Central memory CD8-positive, alpha-beta T cell (primary cell): ENCODE data around the gene BRDT.

ENCODE experiments used
- ATAC-seq: fragments of 150-1000 bp; cut with Tn5 transposase; replicated peaks from 2 replicates; pipeline ENCODE4 v1.10.0; 2022; ENCODE audit warnings: mild to moderate bottlenecking, moderate FRiP score, moderate number of reproducible peaks; ENCODE audit not compliant: poor library complexity, severe bottlenecking; ENCODE audit errors: extremely low read depth
- DNase-seq, 2 donors: peaks; one replicate each; pipeline ENCODE4 v3.0.0; 2021; ENCODE audit warnings: low spot score in 2 of 2
- H3K27ac Mint-ChIP-seq: one replicate; pipeline ENCODE4 v1.8.0; 2022; ENCODE audit warnings: low read depth, mild to moderate bottlenecking, moderate library complexity, mixed read lengths
- H3K27me3 Mint-ChIP-seq: one replicate; pipeline ENCODE4 v1.8.0; 2022; ENCODE audit warnings: mixed read lengths
- H3K36me3 Mint-ChIP-seq: one replicate; pipeline ENCODE4 v1.8.0; 2022; ENCODE audit warnings: mild to moderate bottlenecking, moderate library complexity, mixed read lengths; ENCODE audit not compliant: insufficient read depth
- H3K4me1 Mint-ChIP-seq: one replicate; pipeline ENCODE4 v1.8.0; 2022; ENCODE audit warnings: mixed read lengths
- H3K4me3 Mint-ChIP-seq: one replicate; pipeline ENCODE4 v1.8.0; 2022; ENCODE audit warnings: mild to moderate bottlenecking, moderate library complexity, mixed read lengths
- H3K9me3 Mint-ChIP-seq: one replicate; pipeline ENCODE4 v1.8.0; 2022; ENCODE audit warnings: mixed read lengths

BRDT gene

GRCh38 chr1:91949356-91949699 is at the start of gene BRDT:
Gene BRDT (plus strand): TSS chr1:91949401. CDS start chr1:91962755, 13,354 bp downstream.
- Mint-ChIP-seq H3K36me3 (peaks cover 11% of the 10 kb centered on the region), H3K4me3 (peak within 1 kb of the TSS; percentile 76), H3K27ac (peak within 1 kb of the TSS; percentile 98), H3K27me3 (no peaks in the 10 kb centered on the region), H3K9me3 (no peaks in the 10 kb centered on the region), H3K4me1 (peaks cover 29% of the 10 kb centered on the region)
- DNase-seq (no peak), ATAC-seq (no peak)

DNA sequence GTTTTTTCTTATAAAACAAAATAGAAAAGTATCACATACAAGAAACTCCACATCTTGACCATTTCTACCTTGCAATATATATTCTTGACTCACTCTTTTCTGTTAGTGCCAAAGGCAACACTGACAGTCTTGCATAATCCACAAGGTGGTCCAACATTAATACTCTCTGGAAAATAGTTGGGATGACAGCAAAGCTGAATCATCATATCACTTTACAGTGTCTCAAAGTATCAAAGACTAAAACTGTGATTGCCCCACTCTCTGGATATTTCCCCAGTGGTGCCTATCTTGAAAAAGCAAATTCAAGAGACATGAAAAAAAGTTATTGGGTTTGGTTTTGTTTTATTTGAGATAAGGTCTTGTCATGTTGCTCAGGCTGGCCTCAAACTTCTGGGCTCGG is 48.6 kb upstream of the BRDT start:
- H3K27me3 Mint-ChIP-seq = no peaks in the 10 kb centered on the region
- H3K4me3 Mint-ChIP-seq = no peak overlapping the region
- no peaks in the 10 kb centered on the region for H3K9me3 Mint-ChIP-seq
- H3K4me1 Mint-ChIP-seq = peaks cover 9% of the 10 kb centered on the region
- no peak for ATAC-seq
- no peaks in the 10 kb centered on the region for H3K36me3 Mint-ChIP-seq
- no peak overlapping the region for H3K27ac Mint-ChIP-seq
- DNase-seq = no peak

DNA sequence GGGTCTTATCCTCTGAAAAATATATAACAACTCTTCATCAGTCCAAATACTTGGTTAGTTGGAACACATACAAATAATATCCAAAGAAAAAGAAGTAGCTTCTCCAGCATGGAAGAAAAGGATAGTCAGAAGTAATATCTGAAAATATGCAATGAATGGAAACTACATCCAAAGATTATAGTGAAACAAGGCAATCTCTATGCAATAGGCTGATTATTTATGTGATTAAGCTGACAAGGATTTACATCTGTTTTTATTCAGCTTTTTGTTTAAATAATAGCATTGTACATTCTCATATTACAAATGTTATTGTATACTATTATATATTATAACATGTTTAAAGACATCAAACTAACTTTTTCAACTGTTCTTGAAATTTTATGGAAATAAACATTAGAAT is 48.0 kb upstream of the BRDT start:
- no peaks in the 10 kb centered on the region for H3K9me3 Mint-ChIP-seq
- no peak overlapping the region for H3K27ac Mint-ChIP-seq
- no peak for ATAC-seq
- H3K27me3 Mint-ChIP-seq = no peaks in the 10 kb centered on the region
- H3K4me3 Mint-ChIP-seq = no peak overlapping the region
- H3K36me3 Mint-ChIP-seq = no peaks in the 10 kb centered on the region
- peaks cover 2% of the 10 kb centered on the region for H3K4me1 Mint-ChIP-seq
- no peak for DNase-seq

DNA sequence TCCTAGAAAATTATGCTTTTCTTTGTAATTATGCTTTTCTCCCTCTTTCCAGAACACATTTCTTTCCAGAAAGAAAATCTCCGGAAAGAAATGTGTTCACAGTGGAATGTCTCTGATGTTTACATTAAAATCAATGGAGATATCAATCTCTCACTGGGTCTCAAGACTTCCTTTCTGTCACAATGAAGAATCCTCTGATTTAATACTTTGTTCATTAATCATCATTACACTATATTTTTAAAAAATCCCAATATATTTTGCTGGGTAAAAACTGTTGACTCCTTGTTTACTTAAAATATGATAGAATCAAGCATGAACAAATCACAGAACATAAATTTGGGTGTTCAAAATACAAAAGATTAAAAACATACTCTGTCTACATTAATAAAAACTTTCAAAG is 36.9 kb upstream of the BRDT start:
- H3K9me3 Mint-ChIP-seq = no peaks in the 10 kb centered on the region
- ATAC-seq = no peak
- no peak overlapping the region for H3K27ac Mint-ChIP-seq
- no peaks in the 10 kb centered on the region for H3K4me1 Mint-ChIP-seq
- no peak overlapping the region for H3K4me3 Mint-ChIP-seq
- no peak for DNase-seq
- no peaks in the 10 kb centered on the region for H3K27me3 Mint-ChIP-seq
- no peaks in the 10 kb centered on the region for H3K36me3 Mint-ChIP-seq

GRCh38 chr1:91913018-91913417 is 36.2 kb upstream of the BRDT start:
- H3K27me3 Mint-ChIP-seq = no peaks in the 10 kb centered on the region
- DNase-seq = no peak
- H3K36me3 Mint-ChIP-seq = no peaks in the 10 kb centered on the region
- ATAC-seq = no peak
- H3K9me3 Mint-ChIP-seq = no peaks in the 10 kb centered on the region
- H3K4me3 Mint-ChIP-seq = no peak overlapping the region
- H3K27ac Mint-ChIP-seq = no peak overlapping the region
- H3K4me1 Mint-ChIP-seq = no peaks in the 10 kb centered on the region

- H3K4me1 Mint-ChIP-seq = no peaks in the 10 kb centered on the region
- DNase-seq = no peak
- H3K27me3 Mint-ChIP-seq = no peaks in the 10 kb centered on the region
- ATAC-seq = no peak
- no peak overlapping the region for H3K27ac Mint-ChIP-seq
- H3K4me3 Mint-ChIP-seq = no peak overlapping the region
- H3K9me3 Mint-ChIP-seq = no peaks in the 10 kb centered on the region
- no peaks in the 10 kb centered on the region for H3K36me3 Mint-ChIP-seq
These were observed 33.2 kb upstream of the BRDT start for GRCh38 chr1:91916046-91916445.

- H3K4me3 Mint-ChIP-seq = no peak overlapping the region
- H3K27me3 Mint-ChIP-seq = no peaks in the 10 kb centered on the region
- no peaks in the 10 kb centered on the region for H3K9me3 Mint-ChIP-seq
- ATAC-seq (no peak), DNase-seq (no peak)
- H3K36me3 Mint-ChIP-seq = no peaks in the 10 kb centered on the region
- H3K4me1 Mint-ChIP-seq = no peaks in the 10 kb centered on the region
- no peak overlapping the region for H3K27ac Mint-ChIP-seq
These were observed 32.3 kb upstream of the BRDT start for GRCh38 chr1:91916811-91917460.

DNA sequence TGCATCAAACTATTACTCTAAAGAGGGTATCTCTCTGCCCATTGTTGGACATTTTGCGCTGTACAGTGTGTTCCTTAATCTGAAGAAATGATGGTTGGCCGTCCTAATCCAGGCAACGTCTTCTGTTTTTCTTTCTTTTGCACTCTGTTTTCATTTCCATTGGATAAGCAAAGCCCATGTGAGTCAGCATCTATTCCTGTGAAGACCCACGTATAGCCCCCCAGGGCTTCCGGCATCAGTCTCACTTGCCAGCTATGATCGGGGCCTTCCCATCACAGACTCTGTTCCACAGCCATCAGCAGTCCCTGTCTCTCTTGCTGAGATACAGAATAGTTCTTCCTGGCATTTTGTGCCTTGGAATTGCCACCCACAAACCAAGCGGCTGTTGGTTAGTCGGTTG is 29.2 kb upstream of the BRDT start:
- no peak overlapping the region for H3K4me3 Mint-ChIP-seq
- ATAC-seq = no peak
- H3K27me3 Mint-ChIP-seq = no peaks in the 10 kb centered on the region
- H3K4me1 Mint-ChIP-seq = peaks cover 7% of the 10 kb centered on the region
- no peak for DNase-seq
- H3K27ac Mint-ChIP-seq = no peak overlapping the region
- H3K36me3 Mint-ChIP-seq = no peaks in the 10 kb centered on the region
- no peaks in the 10 kb centered on the region for H3K9me3 Mint-ChIP-seq

DNA sequence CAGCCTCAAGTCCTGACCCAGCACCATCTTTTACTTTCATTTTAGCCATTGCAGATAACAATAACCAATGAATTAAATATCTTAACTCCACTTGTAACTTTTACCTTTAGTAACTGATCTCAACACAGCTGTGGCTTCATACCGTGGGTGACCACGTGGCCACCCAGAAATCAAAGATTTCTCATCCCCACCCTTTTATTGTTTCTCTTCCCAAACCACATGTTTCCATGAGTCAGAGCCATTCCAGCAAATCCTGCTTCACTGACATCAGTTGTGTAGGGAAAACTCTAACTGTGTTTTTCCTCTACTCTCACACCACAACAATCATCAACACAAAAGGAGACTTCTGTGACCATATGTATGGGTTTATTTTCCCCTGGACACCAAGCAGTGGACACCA is 25.1 kb upstream of the BRDT start:
- DNase-seq (no peak), ATAC-seq (no peak)
- H3K36me3 Mint-ChIP-seq = no peaks in the 10 kb centered on the region
- no peaks in the 10 kb centered on the region for H3K9me3 Mint-ChIP-seq
- H3K4me3 Mint-ChIP-seq = no peak overlapping the region
- no peak overlapping the region for H3K27ac Mint-ChIP-seq
- peaks cover 7% of the 10 kb centered on the region for H3K4me1 Mint-ChIP-seq
- H3K27me3 Mint-ChIP-seq = no peaks in the 10 kb centered on the region

DNA sequence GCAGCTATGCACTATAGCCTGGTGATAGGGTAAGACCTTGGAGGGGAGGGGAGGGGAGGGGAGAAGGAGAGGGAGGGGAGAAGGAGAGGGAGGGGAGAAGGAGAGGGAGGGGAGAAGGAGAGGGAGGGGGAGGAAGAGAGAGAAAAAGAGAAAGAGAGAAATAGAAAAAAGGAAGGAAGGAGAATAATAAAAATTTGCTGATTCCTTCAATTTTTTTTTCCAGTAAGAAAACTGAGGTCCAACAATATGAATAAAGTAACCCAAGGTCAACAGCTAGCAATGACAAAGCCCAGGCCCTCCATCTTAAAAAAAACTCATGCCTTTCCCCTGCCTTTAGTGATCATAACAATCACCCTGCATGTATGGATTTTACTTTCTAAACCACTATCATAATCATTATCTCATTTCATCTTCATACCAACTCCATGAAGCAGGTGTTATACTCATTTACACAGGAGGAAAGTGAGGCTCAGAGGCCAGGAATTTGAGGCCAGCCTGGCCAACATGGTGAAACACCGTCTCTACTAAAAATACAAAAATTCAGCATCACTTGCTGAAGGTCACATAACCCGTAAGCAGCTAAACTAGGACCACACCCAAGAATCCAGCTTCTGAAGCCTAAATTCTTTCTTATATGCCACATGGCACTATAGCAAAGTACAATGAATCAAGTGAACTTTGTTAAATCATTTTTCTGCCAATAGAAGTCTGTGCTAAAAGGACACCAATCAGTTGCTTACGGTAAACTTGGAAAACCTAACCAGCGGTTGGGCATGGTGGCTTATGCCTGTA is 23.4 kb upstream of the BRDT start:
- Mint-ChIP-seq H3K9me3 (no peaks in the 10 kb centered on the region), H3K4me3 (no peak overlapping the region), H3K4me1 (peaks cover 7% of the 10 kb centered on the region), H3K36me3 (no peaks in the 10 kb centered on the region), H3K27me3 (no peaks in the 10 kb centered on the region), H3K27ac (no peak overlapping the region)
- no peak for DNase-seq
- no peak for ATAC-seq

- H3K27ac Mint-ChIP-seq = peak overlapping the region; percentile 24
- no peaks in the 10 kb centered on the region for H3K36me3 Mint-ChIP-seq
- ATAC-seq (no peak), DNase-seq (no peak)
- no peaks in the 10 kb centered on the region for H3K9me3 Mint-ChIP-seq
- H3K4me3 Mint-ChIP-seq = no peak overlapping the region
- H3K4me1 Mint-ChIP-seq = peaks cover 7% of the 10 kb centered on the region
- H3K27me3 Mint-ChIP-seq = no peaks in the 10 kb centered on the region
These were observed 21.2 kb upstream of the BRDT start for GRCh38 chr1:91928026-91928425.

DNA sequence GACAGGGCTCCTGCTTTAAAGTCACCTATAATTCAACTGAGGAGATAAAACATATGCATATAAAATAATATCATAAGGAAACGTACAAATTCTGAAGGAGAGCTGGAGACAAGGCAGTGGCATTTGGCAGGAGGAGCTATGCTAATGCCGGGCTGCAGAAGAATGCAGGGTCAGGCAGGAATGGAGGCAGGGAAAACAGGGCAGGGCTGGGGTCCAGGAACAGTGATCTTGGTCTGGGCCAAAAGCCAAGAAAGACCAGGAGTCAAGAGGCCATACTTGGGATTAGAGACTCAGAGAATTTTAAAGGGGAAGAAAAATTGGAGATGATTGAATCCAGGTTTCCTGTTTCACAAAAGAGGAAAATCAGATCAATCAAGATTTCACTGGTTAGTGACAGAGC is 20.0 kb upstream of the BRDT start:
- peaks cover 2% of the 10 kb centered on the region for H3K4me1 Mint-ChIP-seq
- DNase-seq = no peak
- no peaks in the 10 kb centered on the region for H3K27me3 Mint-ChIP-seq
- ATAC-seq = no peak
- H3K4me3 Mint-ChIP-seq = no peak overlapping the region
- H3K27ac Mint-ChIP-seq = peak overlapping the region; percentile 30
- H3K9me3 Mint-ChIP-seq = no peaks in the 10 kb centered on the region
- no peaks in the 10 kb centered on the region for H3K36me3 Mint-ChIP-seq

- Mint-ChIP-seq H3K36me3 (peaks cover 4% of the 10 kb centered on the region), H3K4me1 (no peaks in the 10 kb centered on the region), H3K9me3 (no peaks in the 10 kb centered on the region), H3K4me3 (no peak overlapping the region), H3K27ac (no peak overlapping the region), H3K27me3 (no peaks in the 10 kb centered on the region)
- DNase-seq = no peak
- no peak for ATAC-seq
These were observed 11.6 kb upstream of the BRDT start for GRCh38 chr1:91937613-91938012.
